PC-3 (cell line): Measurements from ENCODE around the gene MPPED1.

Experiments
- EZH2 ChIP-seq: fragments of 300-600 bp; sonication (generic); IDR thresholded peaks from one replicate; pipeline ENCODE4 v1.6.1; 2017; ENCODE audit warnings: antibody characterized with exemption, mild to moderate bottlenecking, low read length; ENCODE audit not compliant: unreplicated experiment
- EZH2phosphoT487 ChIP-seq: fragments of 300-600 bp; sonication (generic); IDR thresholded peaks from 2 replicates; pipeline ENCODE4 v1.6.1; 2018; ENCODE audit warnings: mild to moderate bottlenecking, antibody characterized with exemption, low read length, borderline replicate concordance
- TF ChIP-seq, protein P1 (sequence below): fragments of 300-600 bp; sonication (generic); conservative IDR thresholded peaks from 2 replicates; pipeline ENCODE4 v1.5.1; 2017; ENCODE audit warnings: antibody characterized with exemption, low read depth, mild to moderate bottlenecking, low read length

DNA sequence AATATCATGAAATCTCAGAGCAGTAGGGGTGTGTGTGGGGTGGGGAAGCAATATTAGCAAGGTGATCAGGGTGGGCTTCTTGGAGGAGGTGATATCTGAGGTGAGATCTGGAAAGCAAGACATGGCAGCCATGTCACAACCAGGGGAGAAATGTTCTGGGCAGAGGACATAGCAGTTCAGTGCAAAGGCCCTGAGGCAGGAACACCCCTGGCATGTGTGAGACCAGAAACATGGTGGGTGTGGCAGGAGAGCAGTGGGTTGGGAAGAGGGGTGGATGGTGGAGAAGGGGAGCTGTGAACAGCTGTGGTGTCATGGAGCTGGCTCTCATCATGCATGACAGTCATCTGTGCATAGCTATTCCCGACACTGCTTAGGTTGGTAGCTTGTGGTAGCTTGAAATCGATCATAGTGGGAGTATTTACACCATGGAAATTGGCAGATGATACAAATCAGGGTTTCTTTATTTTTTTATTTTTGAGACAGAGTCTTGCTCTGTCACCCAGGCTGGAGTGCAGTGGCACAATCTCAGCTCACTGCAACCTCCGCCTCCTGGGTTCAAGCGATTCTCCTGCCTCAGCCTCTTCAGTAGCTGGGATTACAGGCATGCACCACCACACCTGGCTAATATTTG lies 17.9 kb upstream of the MPPED1 start:
- TF ChIP-seq, protein P1, sequence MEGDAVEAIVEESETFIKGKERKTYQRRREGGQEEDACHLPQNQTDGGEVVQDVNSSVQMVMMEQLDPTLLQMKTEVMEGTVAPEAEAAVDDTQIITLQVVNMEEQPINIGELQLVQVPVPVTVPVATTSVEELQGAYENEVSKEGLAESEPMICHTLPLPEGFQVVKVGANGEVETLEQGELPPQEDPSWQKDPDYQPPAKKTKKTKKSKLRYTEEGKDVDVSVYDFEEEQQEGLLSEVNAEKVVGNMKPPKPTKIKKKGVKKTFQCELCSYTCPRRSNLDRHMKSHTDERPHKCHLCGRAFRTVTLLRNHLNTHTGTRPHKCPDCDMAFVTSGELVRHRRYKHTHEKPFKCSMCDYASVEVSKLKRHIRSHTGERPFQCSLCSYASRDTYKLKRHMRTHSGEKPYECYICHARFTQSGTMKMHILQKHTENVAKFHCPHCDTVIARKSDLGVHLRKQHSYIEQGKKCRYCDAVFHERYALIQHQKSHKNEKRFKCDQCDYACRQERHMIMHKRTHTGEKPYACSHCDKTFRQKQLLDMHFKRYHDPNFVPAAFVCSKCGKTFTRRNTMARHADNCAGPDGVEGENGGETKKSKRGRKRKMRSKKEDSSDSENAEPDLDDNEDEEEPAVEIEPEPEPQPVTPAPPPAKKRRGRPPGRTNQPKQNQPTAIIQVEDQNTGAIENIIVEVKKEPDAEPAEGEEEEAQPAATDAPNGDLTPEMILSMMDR = no peak
- TF ChIP-seq EZH2 = no peak
- TF ChIP-seq EZH2phosphoT487 = no peak
